ENCODE measurements around the gene GON4L.

GRCh38 chr1:155859234-155859829 lies 2.3 kb upstream of the GON4L start, which contains the start of gene SYT11:
- TF ChIP-seq, protein P1, sequence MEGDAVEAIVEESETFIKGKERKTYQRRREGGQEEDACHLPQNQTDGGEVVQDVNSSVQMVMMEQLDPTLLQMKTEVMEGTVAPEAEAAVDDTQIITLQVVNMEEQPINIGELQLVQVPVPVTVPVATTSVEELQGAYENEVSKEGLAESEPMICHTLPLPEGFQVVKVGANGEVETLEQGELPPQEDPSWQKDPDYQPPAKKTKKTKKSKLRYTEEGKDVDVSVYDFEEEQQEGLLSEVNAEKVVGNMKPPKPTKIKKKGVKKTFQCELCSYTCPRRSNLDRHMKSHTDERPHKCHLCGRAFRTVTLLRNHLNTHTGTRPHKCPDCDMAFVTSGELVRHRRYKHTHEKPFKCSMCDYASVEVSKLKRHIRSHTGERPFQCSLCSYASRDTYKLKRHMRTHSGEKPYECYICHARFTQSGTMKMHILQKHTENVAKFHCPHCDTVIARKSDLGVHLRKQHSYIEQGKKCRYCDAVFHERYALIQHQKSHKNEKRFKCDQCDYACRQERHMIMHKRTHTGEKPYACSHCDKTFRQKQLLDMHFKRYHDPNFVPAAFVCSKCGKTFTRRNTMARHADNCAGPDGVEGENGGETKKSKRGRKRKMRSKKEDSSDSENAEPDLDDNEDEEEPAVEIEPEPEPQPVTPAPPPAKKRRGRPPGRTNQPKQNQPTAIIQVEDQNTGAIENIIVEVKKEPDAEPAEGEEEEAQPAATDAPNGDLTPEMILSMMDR (IDR thresholded peaks at IDR 0.05 in 4 of 5, conservative IDR thresholded peaks at IDR 0.05 in 1 of 5): no peak
- peak in 1 of 2 donors; percentile 23 for TF ChIP-seq POLR2A (IDR thresholded peaks at IDR 0.05)
